Activated T-helper 1 cell treated with anti-CD3 and anti-CD28 coated beads, Interleukin-2, amount 50 U/mL, for 16 hours (primary cell): ENCODE data around the gene KIF6.

Source experiments
- DNase-seq, 2 donors: peaks; one replicate each; pipeline ENCODE4 v3.0.0-alpha.2; 2020; ENCODE audit warnings: low read depth in 1 of 2, low spot score in 1 of 2

Gene KIF6

GRCh38 chr6:39391182-39391581, 334.0 kb downstream of the KIF6 start:
- no peak for DNase-seq

- no peak for DNase-seq
These were observed 335.8 kb downstream of the KIF6 start for GRCh38 chr6:39389484-39389767.

DNA sequence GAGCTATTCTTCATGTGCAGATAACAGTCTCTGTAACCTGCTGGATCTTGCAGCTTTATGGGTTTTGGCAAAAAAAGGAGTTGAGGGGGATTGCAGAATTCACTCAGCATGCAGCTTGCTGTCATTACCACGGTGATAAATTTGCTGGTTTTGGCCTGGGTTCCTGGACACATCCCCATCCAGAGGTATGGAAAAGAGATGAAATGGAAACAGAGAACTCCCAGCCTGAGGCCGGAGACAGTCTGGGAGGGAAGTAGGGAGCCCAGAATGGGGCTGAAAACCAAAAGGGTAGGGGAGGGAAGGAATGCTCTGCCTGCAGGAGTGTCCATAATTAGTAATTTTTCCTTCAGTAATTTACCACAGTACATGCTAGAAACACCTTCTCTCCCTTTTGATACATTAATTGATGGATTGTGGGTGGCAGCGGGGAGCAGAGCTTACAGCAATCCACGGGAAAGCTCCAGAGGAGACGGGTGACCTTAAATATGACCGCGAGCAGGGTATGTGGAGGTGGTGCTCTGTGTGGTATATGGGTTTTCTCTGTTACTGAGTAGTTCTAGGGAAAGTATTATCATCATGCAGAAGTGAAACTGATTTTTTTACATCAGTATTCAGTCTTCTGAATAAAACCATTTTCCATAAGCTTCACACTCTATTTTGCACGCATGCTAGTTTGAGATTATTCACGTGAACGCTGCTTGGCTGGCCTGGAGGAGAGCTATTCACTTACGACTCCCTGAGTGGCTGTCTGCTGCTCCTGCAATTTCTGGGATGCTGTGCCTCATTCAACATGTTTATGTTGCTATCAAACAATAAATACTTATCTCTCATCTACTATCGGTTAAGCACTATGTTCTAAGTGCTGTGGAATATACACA, 336.4 kb downstream of the KIF6 start:
- no peak for DNase-seq

DNA sequence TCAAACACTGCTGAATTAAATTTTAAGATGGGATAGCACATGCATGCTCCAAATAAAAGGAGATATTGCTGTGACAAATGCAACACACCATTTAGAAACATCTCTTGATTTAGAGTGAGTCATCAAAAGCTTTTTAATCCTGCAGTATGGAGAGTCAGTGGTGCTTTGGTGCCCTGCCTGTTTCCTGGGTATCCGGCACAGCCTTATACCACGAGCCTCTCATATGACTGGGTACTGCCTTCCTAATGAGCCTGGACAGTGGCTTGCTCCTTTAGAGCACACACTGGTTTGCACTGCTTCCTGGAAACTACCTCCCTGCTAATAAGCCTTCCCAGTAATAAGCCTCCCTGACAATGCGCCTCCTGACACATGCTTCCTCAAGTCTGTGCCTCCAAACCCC, 337.4 kb downstream of the KIF6 start:
- DNase-seq = no peak

- DNase-seq = no peak
These were observed 338.7 kb downstream of the KIF6 start for GRCh38 chr6:39386487-39386886.

GRCh38 chr6:39381550-39382140, 343.6 kb downstream of the KIF6 start:
- DNase-seq = no peak

- DNase-seq = no peak
These were observed 344.2 kb downstream of the KIF6 start for GRCh38 chr6:39380837-39381549.

- no peak for DNase-seq
These were observed 346.2 kb downstream of the KIF6 start for GRCh38 chr6:39378960-39379425.

DNA sequence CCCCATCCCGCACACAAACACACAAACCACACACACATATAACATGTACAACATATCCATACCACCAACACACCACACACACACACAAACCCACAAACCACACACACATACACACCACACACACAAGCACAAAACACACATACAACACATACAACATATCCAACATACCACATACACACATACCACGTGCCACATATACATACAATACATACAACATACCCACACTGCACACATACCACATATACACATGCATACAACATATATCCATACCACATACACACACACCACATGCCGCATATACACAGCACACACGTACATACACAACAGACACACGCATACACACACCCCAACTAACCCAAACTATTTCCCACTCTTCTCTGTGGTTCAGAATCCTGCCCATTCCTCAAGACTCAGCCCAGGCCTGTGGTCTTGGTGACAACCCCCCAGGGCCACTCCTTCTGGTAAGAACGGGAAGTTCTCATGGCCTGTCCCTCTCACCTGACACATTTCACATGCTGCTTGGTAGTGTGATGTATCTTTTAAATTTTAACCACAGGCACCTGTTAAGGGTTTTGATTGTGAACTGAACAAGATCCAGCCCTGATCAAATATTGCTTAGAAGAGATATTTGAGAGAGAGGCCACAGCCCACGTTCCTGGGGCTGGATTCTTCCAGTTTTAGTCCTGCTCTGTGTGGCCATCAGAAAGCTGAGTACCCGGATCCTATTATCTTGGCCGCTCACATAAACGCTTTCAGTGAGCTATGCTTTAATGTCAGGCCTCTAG, 346.8 kb downstream of the KIF6 start:
- DNase-seq = no peak

DNA sequence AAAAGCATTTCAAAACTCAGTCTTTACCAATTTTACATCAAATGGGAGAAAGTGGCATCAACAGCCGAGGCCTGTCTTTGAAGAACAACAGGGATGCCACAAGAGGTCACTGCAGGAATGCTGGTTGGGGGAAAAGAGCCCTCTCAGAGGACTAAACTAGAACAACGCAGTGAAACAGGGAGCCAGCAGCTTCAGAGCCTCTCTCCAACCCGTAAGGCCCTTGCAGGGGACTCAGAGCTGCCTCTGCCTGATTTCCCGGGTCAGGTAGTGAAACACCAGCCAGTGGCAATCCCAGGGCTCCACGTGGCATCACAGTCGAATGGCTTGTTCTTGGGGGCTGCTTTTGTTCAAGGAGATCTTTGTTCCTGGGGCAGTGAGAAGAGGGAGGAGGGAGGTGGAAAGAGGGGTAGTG, 347.7 kb downstream of the KIF6 start:
- DNase-seq = no peak

- no peak for DNase-seq
These were observed 349.8 kb downstream of the KIF6 start for GRCh38 chr6:39375405-39375804.

DNA sequence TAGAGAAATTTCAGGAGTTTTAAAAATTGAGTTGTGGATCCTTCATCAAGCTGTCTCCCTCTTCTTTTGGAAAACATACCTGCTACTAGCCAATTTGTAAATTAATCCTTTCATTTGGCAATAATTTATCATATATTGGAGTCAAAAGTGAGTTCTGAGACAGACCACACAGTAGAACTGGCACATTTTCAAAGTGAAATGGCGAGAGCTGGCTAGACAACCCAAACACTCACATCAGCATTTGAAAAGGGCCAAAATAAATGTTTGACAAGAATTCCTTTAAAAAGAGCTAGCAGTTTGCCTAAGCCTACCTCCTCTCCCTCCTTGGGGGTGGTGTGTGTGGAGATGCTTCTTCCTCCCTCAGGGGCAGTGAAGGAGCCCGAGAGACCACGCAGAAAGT, 354.8 kb downstream of the KIF6 start:
- no peak for DNase-seq

- DNase-seq = no peak
These were observed 355.2 kb downstream of the KIF6 start for GRCh38 chr6:39369987-39370386.

GRCh38 chr6:39367700-39368099, 357.5 kb downstream of the KIF6 start:
- no peak for DNase-seq

GRCh38 chr6:39366931-39367618, 358.1 kb downstream of the KIF6 start:
- no peak for DNase-seq

- no peak for DNase-seq
These were observed 359.7 kb downstream of the KIF6 start for GRCh38 chr6:39365281-39366074.

DNA sequence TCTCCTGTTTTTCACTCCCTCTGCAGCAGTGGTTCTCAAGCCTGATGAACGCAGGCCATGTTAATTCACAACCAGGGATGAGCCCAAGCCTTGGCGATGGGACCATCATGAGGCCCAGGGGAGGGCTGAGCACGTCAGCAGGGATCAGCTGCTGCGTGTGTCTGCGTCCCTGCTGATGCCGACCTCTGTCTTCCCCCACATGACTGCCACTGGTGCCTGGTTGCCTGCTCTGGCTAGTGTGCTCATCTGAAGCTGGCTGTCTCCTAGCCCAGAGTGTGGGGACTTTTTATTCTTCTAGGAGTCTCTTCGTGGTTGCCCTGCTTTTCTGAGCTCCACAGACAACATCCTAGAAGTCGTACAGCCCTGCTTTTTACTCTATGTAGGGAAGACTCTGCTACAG, 361.9 kb downstream of the KIF6 start:
- DNase-seq = no peak

GRCh38 chr6:39362487-39362865, 362.7 kb downstream of the KIF6 start:
- no peak for DNase-seq

GRCh38 chr6:39361657-39362486, 363.3 kb downstream of the KIF6 start:
- peak; percentile 7 to 16 for DNase-seq
